ENCODE data around the gene RAB7B. TPM values are rescaled to one million over a fixed set of nuclear protein-coding genes. Genes with fewer than 3 reads are reported as not detected.
"Not testable (repeated sequence)": the region's sequence is repeated elsewhere in the genome, so short reads cannot be mapped to it uniquely, and the experiment has no call there.

The RAB7B gene
- total RNA-seq, 1 donor from 2014 or later = 18.9 TPM

DNA sequence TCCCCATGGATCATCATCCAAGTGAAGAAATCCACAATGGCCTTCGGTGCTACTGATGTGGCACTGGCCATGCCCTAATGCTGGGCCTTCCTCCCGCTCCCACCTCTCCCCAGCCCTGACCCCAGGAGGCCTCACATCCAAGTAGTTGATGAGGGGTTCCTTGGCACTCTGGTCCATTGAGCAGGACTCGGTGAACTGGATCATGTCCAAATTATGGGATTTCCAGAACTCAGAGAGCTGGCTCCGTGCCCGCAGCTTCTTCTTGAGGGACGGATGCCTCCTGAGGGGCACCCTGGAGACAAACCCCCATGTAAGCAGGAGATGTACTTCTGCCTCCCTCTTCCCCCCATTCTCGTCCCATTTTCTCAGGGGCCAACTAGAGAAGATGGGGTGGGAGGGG lies 19.6 kb upstream of the RAB7B start:
- ATAC-seq = no peak

DNA sequence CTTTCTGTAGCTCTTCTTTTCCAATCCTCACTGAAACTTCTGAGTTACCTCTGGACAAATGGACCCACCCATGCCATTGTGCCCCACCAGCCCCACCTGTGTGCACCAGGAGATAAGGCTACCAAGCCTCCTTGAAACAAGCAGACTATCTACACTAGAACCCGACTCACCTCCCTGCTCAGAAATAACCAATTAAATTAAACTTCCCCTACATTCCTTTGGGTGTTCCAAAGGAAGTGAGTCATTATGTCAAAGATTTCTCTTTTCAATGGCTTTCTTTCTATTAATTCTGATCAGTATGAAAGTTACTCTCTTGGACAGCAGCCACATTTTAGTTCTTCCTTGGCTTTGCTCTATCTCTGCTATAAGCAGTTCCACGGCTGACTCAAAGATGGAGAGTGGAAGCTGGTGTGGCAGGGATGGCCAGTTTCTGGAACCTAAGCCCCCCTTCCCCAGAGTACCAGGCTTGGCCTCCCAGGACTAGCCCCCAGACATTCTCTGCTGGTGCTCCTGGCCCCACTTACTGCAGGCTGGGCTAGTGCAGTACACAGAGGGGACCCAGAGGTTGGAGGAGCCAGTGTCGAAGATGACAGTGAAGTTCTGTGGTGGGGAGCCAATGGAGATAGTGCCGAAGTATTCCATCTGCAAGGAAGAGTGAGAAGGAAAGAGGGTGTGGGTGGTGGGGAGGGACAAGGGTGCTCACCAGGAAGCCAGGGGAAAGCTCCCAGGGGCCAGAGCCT lies 18.6 kb upstream of the RAB7B start:
- ATAC-seq = peak; percentile 30

DNA sequence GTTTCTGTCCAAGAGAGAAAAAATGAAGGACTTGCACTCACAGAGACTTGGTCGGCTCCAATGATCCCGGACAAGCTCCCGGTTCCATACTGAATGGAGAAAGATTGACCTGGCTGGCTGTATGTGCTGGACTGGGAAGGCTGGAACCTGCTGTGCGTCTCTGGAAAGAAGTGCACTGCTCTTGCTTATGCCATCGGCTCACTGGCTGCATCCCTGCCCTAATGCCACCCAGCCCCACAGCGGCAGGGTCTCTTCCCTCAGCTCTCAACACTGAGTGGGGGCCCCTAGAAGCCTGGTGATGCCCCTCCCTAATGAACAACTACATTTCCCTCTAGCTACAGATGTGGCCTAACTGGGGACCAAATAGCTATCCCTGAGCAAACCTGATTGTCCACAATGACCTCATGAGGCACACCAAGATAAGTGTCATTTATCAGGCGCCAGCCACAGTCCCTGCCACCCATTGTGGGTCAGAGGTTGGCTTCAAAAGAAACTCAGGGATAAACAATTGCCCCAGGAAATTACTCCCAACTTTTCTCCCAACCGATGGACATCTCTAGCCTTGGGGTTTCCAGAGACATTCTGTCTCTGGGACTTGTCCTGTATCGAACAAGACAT lies 17.9 kb upstream of the RAB7B start:
- peak; percentile 25 for ATAC-seq

DNA sequence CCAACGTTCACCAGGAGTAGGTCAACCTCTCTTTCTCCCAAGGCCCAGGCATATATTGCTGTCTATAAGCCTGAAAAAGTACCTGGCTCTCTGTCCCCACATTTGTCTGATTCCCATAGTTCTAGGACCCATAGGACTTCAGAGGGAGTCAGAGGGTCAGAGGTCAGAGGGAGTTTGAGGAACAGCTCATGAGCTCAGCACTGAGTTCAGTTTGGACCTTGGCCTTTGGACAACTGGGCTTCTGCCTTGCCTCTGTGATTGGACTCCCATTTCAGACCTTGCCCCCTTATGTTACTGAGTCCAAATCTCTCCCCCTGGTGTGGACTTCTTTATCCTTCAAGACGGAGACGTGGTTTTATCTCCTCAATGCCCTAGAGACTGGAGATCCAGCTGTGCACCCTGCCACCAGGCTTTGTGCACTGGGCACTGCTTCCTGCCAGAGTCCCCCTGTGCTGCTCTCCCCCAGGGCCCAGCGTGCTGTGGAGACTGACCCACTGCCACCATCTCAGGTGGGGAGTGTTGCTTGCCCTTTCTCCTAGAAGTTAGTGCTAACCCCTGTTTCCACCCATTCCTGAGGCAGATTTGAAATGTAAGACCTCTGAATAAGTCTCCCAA lies 17.3 kb upstream of the RAB7B start:
- no peak for ATAC-seq

DNA sequence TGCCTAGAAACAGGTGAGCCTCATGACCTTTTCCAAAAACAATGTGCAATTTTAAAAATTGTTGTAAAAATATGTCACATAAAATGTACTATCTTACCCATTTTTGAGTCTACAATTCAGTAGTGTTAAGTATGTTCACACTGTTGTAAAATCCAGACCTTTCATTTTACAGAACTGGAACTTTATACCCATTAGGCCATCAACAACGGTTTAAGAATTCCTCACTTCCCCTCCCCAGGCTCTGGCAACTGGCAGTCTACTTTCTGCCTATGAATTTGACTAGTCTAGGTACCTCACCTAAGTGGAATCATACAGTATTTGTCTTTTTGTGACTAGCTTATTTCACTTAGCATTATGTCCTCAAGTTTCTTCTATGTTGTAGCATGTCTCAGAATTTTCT lies 11.9 kb upstream of the RAB7B start:
- ATAC-seq = no peak

DNA sequence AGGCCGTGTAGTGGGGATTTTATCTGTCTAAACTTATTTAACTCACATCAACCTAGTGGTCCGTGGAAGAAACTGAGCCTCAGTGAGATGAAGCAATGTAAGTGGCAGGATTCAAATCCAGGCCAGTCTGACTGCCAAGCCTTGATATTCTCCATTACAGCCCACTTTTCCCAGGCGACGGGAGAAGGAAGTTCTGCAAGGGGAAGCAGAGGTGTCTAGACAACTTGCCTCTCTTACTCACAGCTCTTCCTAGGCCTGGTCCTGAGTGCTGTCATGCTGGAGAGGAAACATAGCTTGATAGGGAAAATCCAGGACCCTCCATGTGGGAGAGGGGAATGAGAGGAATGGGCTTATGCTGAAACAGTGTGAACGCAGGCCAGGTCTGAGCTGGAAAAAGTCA lies 11.4 kb upstream of the RAB7B start:
- ATAC-seq = no peak

DNA sequence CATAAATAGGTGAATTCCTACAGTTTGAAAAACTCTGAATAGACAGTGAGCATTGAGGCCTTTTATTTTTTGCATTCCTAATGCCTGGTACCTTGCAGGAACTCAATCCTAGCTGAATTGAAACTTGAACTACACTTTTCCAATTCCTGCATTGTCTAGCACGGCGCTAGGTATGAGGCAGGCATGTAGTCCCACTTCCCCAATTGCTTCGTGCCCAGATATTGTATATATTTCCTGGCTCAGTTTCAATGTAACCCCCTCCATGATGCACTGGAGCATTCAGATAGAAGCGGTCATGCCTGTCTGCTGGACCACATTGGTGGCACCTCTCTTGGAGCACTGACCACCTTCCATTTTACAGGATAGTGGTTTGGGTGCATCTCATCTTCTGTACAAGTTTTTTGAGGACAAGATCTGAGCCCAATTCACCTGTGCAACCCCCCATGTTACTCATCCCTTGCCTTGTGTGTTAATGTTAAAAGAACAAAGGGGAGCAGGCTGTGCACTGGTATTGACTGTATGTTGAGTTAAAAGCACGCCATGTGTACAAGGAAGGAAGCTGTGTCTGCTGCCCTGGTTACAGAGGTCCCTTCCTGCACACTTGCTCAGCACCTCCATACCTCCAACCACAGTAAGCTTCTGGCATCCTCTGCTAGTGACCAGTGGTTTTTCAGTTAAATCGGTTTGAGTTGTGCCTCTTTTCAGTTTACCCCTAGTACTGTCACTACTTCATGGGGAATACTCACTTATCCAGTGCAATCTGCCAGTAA lies 10.0 kb upstream of the RAB7B start:
- ATAC-seq = no peak

DNA sequence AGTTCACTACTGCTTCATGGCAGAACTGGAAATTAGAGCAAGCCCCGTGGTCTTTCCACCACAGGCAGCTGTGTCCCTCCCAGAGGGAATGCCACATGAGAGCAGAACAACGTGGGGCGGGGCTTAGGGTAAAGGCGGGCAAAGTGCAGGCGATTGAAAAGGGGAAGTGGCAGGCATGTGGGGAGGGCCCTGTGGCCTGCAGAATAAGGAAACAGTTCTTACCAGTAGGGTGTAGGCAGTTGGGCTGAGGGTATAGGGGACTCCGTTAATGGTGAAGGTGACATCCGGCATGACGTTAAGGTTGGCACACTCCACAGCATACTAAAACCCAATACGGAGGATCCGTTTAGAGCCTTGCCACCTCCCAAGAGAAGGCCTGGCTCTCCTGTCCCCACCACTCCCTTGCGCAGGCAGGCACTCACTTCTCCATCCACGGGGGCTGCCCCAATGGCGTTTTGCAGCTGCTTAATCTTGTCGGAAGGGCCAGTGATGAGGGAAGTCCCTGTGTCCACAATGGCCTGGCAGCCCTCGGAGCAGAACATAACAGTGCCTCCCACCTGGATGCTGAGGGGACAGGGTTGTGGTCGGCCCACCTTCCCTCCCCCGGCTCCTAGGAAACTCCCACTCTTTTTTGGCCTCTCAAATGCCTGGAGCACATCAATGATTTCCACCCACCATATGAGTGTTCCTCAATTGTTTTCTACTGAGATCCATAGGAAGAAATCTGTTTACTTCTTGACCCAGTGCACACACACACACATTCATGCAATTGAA lies 9.1 kb upstream of the RAB7B start:
- peak; percentile 63 for ATAC-seq

DNA sequence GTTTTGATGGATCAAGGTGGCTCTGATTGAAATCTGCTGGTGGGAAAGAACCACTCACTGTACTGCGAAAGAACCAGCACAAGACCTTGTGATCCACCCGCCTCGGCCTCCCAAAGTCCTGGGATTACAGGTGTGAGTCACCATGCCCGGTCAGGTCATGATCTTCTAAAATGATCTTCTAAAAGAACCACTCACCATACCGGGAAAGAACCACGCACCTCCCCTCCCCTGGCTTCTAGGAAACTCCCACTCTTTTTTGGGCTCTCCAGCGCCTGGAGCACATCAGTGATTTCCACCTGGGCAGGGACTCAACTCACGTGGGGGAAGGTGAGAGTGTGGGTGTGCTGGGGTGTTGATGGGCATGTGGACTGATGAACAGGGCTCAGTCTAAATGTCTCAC lies 7.9 kb upstream of the RAB7B start:
- peak; percentile 56 for ATAC-seq

DNA sequence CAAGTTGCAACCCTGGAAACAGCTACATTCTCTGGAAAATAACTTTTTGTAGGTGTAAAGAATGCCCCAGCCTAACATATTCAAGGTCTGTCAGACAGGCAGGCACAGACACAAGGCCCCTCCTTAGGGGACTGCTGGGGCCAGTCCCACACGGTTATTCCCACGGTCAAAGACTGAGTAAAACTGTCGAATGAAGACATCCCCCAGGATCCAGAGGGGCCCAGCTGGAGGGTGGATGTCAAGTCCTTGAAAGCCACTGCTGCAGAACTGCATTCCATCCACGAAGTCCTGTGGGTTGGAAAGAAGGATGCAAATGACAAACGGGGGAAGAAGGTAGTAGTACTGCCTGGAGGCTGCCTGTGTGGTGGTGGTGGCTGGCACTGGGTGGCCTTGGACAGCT lies 6.9 kb upstream of the RAB7B start:
- no peak for ATAC-seq

DNA sequence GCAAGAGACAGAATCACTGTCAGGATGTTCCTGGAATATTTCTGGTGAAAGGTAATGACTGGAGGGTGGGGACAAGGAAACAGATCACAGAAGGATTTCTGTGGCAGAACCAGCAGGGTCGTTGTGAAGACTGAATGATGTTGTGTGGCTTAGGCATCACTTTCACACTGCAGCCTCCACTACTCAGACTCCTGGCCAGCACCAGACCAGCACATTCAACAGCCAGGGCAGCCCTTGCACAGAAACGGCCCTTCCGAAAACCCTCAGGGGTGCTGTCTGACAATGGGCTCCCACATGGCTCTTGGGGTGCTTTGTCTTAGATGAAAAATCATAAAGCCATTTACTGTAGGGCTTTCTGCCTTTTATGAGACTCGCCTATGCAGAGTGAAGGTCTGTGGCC lies 3.8 kb upstream of the RAB7B start:
- no peak for ATAC-seq

DNA sequence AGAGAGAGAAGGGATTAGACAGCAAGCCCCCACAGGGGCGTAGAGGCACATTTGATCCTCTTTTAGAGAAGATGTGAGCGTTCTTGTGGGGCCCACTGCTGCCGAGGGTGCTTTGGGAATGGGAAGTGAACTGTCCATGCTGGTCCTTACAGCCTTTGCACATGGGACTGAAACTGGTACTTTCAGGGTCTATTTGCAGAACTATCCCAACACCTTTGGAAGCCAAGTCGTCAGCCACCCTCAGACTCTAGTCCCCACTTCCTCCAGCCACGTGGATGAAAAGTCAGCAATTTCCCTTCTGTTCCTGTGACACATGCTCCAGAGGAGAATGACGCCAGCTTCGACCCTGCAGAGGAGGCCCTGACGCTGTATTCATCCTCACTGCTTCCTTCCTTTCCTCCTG lies 2.6 kb upstream of the RAB7B start:
- ATAC-seq = no peak

DNA sequence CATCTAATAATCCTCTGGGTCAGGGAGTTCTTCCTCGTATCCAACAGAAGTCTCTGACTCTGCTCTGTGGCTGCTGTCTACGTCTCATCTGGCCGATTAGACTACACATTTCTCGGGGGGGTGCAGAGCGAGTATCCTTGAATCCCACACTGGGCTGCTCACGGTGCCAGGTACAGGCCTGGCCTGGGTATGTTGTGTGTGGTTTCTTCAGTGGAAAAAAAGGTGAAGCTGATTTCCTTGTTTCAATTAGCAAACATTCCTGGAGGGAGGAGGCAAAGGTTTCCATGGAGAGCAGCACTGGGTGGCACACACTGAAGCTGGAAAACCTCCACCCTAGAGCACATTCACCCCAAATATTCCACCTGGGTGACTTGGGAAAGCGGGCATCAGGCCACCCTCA lies 2.0 kb upstream of the RAB7B start:
- no peak for ATAC-seq

DNA sequence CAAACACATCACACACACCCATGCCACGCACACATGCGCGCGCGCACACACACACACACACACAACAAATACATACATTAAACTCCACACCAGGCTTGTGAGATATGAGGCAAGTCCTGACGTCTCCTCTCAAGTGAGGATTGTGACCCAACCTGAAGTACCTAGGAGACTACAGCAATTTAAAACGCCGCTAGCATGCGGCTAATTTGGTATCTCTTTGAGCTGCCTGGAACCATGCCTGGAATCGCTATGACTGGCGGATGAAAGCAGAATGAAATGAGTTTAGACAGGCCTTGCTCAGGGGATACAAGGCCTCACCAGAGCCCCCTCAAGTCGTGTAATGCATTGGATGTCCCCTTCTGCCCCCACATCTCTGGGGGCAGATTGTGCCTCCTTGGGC lies 1.6 kb upstream of the RAB7B start:
- ATAC-seq = peak; percentile 70

DNA sequence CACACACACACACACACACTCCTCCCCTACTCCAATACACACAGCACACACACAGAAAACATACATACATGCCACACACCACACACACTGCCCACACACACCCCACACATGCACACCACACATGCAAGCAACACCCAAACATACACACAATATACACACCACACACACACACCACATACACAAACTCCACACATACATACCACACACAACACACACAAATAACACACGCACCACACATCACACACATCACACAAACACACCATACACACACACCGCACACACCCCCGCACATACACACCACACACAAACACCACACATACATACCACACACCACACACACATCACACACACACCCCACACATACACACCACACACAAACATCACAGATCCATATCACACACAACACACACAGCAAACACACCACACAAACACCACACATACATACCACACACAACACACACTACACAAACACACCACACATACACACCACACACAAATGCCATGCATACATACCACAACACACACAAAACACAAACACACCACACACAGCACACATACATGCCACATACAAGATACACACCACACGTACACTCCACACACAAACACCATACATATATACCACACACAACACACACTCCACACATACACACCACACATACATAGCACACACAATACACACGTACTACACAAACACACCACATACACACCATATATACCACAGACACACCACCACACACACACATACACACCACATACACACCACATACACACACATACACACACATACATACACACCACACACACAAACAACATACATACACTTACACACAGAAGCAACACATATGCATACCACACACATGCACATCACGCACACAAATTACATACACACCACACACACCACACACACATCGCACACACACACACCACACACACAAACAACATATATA lies 932 bp upstream of the RAB7B start:
- ATAC-seq = no peak

DNA sequence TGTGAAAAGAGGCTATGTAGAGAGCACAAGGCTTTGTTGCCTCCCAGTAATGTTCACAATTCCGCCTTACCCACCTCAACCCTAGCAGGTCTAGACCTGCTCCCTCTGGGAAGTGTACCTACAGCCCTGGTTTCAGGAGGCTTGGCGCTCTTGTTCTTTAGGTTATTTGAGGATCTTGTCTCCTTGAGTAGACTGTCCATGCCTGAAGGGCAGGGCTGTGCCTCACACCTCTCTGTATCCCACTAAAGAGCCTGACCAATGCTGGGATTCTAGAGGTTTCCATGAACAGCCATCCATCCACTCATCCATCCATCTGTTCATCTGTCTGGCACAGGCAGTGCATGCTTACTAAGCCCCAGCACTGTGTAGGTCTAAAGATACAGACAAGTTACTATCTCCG lies 1.0 kb downstream of the RAB7B start:
- peak; percentile 62 for ATAC-seq

DNA sequence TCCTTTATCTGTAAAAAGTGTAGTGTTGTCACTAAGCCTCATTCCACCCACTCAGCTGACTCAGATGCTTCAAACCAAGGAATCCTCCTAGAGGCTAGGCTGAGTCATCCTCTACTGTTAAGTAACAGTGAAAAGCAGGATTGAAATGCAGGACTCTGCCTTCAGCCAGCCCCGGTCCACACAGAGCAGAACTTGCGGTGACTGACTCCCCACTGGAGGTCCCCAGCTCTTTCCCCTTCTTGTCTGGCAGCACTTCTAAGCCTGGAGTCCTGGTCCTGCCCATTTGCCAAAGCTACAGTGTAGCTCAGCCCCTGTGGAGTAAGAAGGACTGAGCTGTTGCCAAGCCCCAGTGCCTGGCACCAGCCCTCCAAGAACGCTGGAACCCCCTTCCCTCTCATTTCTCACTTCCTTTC lies 1.7 kb downstream of the RAB7B start:
- peak; percentile 84 for ATAC-seq

DNA sequence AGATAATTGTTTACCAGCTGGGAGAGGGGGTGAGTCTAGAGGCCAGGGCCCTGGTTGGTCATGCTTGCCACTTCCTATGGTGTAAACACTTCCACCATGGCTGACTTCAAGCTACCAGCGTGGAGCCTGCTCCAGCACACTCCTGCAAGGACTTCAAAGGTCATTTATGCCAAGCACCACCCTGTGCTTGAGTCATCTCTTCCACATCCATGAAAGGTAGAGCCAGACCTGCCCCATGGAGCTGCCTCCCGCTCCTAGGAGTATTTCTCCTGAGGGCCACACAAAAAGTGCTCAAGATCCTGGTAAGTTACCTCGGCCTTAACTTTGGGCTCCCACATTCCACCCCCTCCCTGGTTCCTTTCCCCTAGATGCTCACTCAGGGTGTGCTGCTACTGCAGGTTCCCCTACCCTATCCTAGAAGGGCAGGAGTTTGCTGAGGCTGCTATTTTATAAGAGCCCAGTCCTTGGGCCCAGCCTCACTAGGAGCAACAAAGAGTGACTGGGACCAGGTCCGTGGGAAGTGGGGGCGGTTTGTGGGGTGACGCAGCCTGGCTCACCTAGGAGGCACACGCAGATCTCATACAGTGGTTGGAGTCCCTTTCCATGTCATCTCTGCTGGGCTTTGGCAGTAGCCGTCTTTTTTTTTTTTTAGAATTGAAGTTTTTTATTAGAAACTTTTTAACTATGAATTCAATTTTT lies 2.4 kb downstream of the RAB7B start:
- ATAC-seq = peak; percentile 45

DNA sequence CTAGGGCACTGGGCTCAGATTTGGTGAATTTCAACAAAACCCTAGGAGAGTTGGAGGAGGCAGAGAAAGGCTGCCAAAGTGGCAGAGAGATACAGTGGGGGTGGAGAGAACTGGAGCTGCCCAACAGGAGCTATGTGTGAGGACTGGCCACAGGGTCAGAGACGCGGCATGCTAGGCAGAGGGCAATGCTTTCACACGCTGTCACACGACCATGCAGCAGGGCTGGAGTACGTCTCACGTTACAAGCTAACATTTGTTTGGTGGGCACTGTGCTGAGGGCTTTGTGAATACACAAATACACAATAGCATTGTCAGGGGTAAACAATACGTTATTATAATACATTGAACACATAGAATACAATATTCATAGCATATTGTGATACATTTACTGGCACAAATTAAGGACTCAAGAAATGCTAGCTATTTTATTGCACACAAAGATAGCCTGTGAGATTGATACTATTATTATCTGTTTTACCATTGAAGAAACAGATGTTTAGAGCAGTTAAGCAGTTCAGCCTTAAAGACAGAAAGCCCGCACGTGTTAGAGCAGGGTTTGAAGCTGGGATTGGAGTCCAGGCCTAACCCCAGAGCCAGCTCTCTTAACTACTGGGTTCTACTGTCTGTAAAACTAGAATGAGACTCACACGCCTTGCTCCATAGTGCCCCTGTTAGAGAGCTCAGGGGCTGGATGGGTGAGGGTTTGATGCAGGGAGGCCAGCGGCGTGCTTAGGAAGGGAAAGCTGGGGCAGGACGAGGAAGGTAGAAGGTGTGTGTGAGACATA lies 4.5 kb downstream of the RAB7B start:
- ATAC-seq = no peak

DNA sequence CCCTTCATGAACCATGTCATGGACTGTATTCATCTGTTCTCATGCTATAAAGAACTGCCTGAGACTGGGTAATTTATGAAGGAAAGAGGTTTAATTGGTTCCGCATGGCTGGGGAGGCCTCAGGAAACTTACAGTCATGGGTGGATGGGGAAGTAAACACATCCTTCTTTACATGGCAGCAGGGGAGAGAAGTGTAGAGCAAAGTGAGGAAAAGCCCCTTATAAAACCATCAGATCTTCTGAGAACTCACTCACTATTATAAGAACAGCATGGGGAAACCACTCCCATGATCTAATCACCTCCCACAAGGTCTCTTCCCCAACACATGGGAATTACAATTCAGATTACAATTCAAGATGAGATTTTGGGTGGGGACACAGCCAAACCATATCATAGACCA lies 6.6 kb downstream of the RAB7B start:
- not testable (repeated sequence) for ATAC-seq

Measured in esophagus mucosa (tissue), 1 donor.